HCT116 (cell line): ENCODE results near the gene MTA1. TPM values are rescaled to one million over a fixed set of nuclear protein-coding genes. Genes with fewer than 3 reads are reported as not detected.

Source experiments
- ATAC-seq: fragments of 200-7000 bp; cut with Tn5 transposase; 2 replicates; pipeline ENCODE4 v1.9.1; 2020; ENCODE audit warnings: mild to moderate bottlenecking, moderate library complexity
- BruUV-seq: library from RNA; stranded (reverse); fragments of 400-500 nt; replicated peaks from 2 replicates; lab custom pipeline; 2021; lab: Mats Ljungman, UMichigan
- CTCF ChIA-PET: fragments of 300-600 bp; sonication (Branson Sonifier 250); formaldehyde crosslinking; loops from one replicate; lab custom pipeline; 2021; ENCODE audit warnings: antibody characterized with exemption; lab: Charles Lee
- POLR2A ChIA-PET: fragments of 300-600, 350-600 bp; sonication (Branson Sonifier 250); formaldehyde crosslinking; loops from one replicate; lab custom pipeline; 2021; ENCODE audit warnings: antibody characterized with exemption; lab: Charles Lee
- RAD21 ChIA-PET, 2 experiments: fragments of 300-600 bp; sonication (Branson Sonifier 250); formaldehyde crosslinking; loops; one replicate each; lab custom pipeline; 2023; ENCODE audit warnings: low total read pairs in 2 of 2; ENCODE audit not compliant: uncharacterized antibody in 2 of 2, unreplicated experiment in 2 of 2, low non-redundant PET in 1 of 2; lab: Charles Lee
- DNase-seq: peaks from one replicate; pipeline ENCODE4 v3.0.0-alpha.2; 2010; ENCODE audit warnings: low read depth, low spot score
- H2AFZ ChIP-seq: fragments of 200-600 bp; shearing (Covaris generic), sonication (generic); 2 replicates; pipeline ENCODE4 v1.6.1; 2017; ENCODE audit warnings: low read depth, mixed run types, mixed read lengths, antibody characterized with exemption, low read length; ENCODE audit not compliant: poor library complexity, severe bottlenecking
- H3K27ac ChIP-seq: 2 replicates; pipeline ENCODE4 v1.5.1; 2012; ENCODE audit warnings: low read depth, low read length
- H3K27me3 ChIP-seq: fragments of 200-600 bp; sonication (generic); 2 replicates; pipeline ENCODE4 v1.6.1; 2016; ENCODE audit warnings: mixed run types, low read length, mixed read lengths; ENCODE audit not compliant: insufficient read depth
- H3K36me3 ChIP-seq, 2 experiments: fragments of 200-500 bp in 1 of 2; fragments of 200-600 bp in 1 of 2; sonication (Bioruptor generic) in 1 of 2; sonication (generic) in 1 of 2; 2 replicates each; pipeline versions ENCODE4 v1.5.1 to v1.6.1; 2014 to 2016; ENCODE audit warnings: low read length in 2 of 2, inconsistent platforms in 1 of 2, mixed read lengths in 1 of 2, mixed run types in 1 of 2; ENCODE audit not compliant: insufficient read depth in 2 of 2, control insufficient read depth in 1 of 2
- H3K4me1 ChIP-seq, 2 experiments: fragments of 200-600 bp in 1 of 2; sonication (generic) in 1 of 2; 2 replicates each; pipeline versions ENCODE4 v1.5.1 to v1.6.1; 2012 to 2017; ENCODE audit warnings: low read length in 2 of 2, inconsistent platforms in 1 of 2, mild to moderate bottlenecking in 1 of 2, mixed read lengths in 1 of 2, mixed run types in 1 of 2, moderate library complexity in 1 of 2; ENCODE audit not compliant: insufficient read depth in 2 of 2, control insufficient read depth in 1 of 2
- H3K4me2 ChIP-seq: fragments of 200-600 bp; sonication (generic); 2 replicates; pipeline ENCODE4 v1.6.1; 2017; ENCODE audit warnings: mixed run types, low read length, mixed read lengths
- H3K4me3 ChIP-seq, 2 experiments: fragments of 200-600 bp in 1 of 2; sonication (generic) in 1 of 2; replicated peaks in 1 of 2; 2 replicates each; pipeline ENCODE4 v1.5.1; 2011 to 2016; ENCODE audit warnings: low read length in 2 of 2, control low read depth in 1 of 2, low read depth in 1 of 2, mild to moderate bottlenecking in 1 of 2, mixed read lengths in 1 of 2, mixed run types in 1 of 2
- H3K79me2 ChIP-seq: fragments of 200-600 bp; sonication (generic); 2 replicates; pipeline ENCODE4 v1.6.1; 2017; ENCODE audit warnings: mild to moderate bottlenecking, mixed run types, low read length, moderate library complexity, mixed read lengths; ENCODE audit not compliant: insufficient read depth
- H3K9ac ChIP-seq: fragments of 200-600 bp; sonication (generic); 2 replicates; pipeline ENCODE4 v1.6.1; 2016; ENCODE audit warnings: low read length, mixed read lengths
- H3K9me2 ChIP-seq: fragments of 200-600 bp; sonication (generic), shearing (Covaris generic); 2 replicates; pipeline ENCODE4 v1.6.1; 2017; ENCODE audit warnings: mixed run types, mild to moderate bottlenecking, moderate library complexity; ENCODE audit not compliant: insufficient read depth
- H3K9me3 ChIP-seq, 2 experiments: fragments of 200-500 bp in 1 of 2; fragments of 200-600 bp in 1 of 2; sonication (Bioruptor generic) in 1 of 2; sonication (generic) in 1 of 2; 2 replicates each; pipeline ENCODE4 v1.6.1; 2014 to 2017; ENCODE audit warnings: low read length in 2 of 2, mixed read lengths in 2 of 2, inconsistent platforms in 1 of 2, low read depth in 1 of 2, mild to moderate bottlenecking in 1 of 2, mixed run types in 1 of 2, moderate library complexity in 1 of 2; ENCODE audit not compliant: control insufficient read depth in 1 of 2, insufficient read depth in 1 of 2
- H4K20me1 ChIP-seq: fragments of 200-600 bp; sonication (generic), shearing (Covaris generic); 2 replicates; pipeline ENCODE4 v1.6.1; 2017; ENCODE audit warnings: mixed run types, mild to moderate bottlenecking, moderate library complexity; ENCODE audit not compliant: insufficient read depth
- CBX3 ChIP-seq: IDR thresholded peaks from 2 replicates; pipeline ENCODE4 v1.6.1; 2012; ENCODE audit warnings: low read depth
- CEBPB ChIP-seq: IDR thresholded peaks from 2 replicates; pipeline ENCODE4 v1.6.1; 2012; ENCODE audit warnings: low read depth
- ELF1 ChIP-seq: IDR thresholded peaks from 2 replicates; pipeline ENCODE4 v1.6.1; 2012; ENCODE audit warnings: low read depth, borderline replicate concordance
- EZH2 ChIP-seq: fragments of 200-600 bp; sonication (generic); IDR thresholded peaks from 2 replicates; pipeline ENCODE4 v1.6.1; 2017; ENCODE audit warnings: antibody characterized with exemption, mixed run types
- FOSL1 ChIP-seq: IDR thresholded peaks from 2 replicates; pipeline ENCODE4 v1.6.1; 2012; ENCODE audit warnings: low read depth
- JUND ChIP-seq: IDR thresholded peaks from 2 replicates; pipeline ENCODE4 v1.6.1; 2012
- POLR2A ChIP-seq: IDR thresholded peaks from 2 replicates; pipeline ENCODE4 v1.7.0; 2011; ENCODE audit warnings: borderline replicate concordance; ENCODE audit not compliant: insufficient read depth, insufficient read length; ENCODE audit errors: extremely low read depth
- POLR2AphosphoS5 ChIP-seq: IDR thresholded peaks from 2 replicates; pipeline ENCODE4 v1.6.1; 2011; ENCODE audit warnings: mild to moderate bottlenecking, low read depth, low read length, moderate library complexity
- RAD21 ChIP-seq: IDR thresholded peaks from 2 replicates; pipeline ENCODE4 v1.6.1; 2012; ENCODE audit warnings: low read depth, mild to moderate bottlenecking
- SIN3A ChIP-seq: IDR thresholded peaks from 2 replicates; pipeline ENCODE4 v1.6.1; 2012; ENCODE audit warnings: low read depth
- YY1 ChIP-seq: IDR thresholded peaks from 2 replicates; pipeline ENCODE4 v1.6.1; 2011; ENCODE audit warnings: low read length, low read depth, moderate library complexity, mild to moderate bottlenecking; ENCODE audit not compliant: insufficient replicate concordance; ENCODE audit errors: extremely low read depth
- ZNF274 ChIP-seq: fragments of 200-500 bp; sonication (Bioruptor generic); IDR thresholded peaks from 2 replicates; pipeline ENCODE4 v1.6.1; 2014; ENCODE audit warnings: mild to moderate bottlenecking, low read depth, low read length, inconsistent platforms
- intact Hi-C: fragments of 100-400 bp; cut with micrococcal nuclease; formaldehyde crosslinking; loops from 2 replicates; pipeline ENCODE4 v1.10.0; 2022
- total RNA-seq: library from RNA; stranded (reverse); gene quantifications from one replicate; pipeline ENCODE4 v1.2.1, GENCODE V29; 2021; ENCODE audit not compliant: unreplicated experiment
- TF ChIP-seq, protein P1 (sequence below): IDR thresholded peaks from 2 replicates; pipeline ENCODE4 v1.6.1; 2012
- TF ChIP-seq, protein P2 (sequence below), 3 experiments: fragments of 200-600 bp in 1 of 3; sonication (generic) in 1 of 3; IDR thresholded peaks in 2 of 3; conservative IDR thresholded peaks in 1 of 3; 2 replicates each; pipeline ENCODE4 v1.5.1; 2012 to 2017; ENCODE audit warnings: low read depth in 2 of 3, low read length in 2 of 3, antibody characterized with exemption in 1 of 3, borderline replicate concordance in 1 of 3, control low read depth in 1 of 3, mild to moderate bottlenecking in 1 of 3, mixed read lengths in 1 of 3, mixed run types in 1 of 3, moderate library complexity in 1 of 3; ENCODE audit not compliant: insufficient read depth in 1 of 3
- TF ChIP-seq, protein P3 (sequence below): IDR thresholded peaks from 2 replicates; pipeline ENCODE4 v1.6.1; 2012

Gene MTA1
- total RNA-seq, 1 experiment from 2014 or later, result 229 TPM

DNA sequence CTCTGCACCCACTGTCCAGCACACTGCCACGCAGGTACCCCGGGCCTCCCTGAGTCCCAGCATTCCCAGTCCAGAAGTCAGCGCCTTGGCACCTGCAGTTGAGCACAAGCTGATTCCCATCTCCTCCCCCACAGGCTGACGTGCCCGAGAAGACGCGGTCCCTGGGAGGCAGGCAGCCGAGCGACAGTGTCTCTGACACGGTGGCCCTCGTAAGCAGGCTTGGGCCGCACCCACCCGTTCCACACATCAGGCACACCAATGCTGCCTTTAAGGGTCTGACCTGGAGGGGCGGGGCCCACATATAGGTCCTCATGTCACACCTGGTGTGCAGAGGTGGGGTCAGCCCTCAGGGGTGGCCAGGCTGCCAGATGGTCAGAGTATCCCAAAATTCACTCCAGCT lies 39.7 kb upstream of the MTA1 start:
- Histone ChIP-seq H3K9ac (no peak overlapping the region), H3K4me2 (no peak overlapping the region), H3K27me3 (no peaks in the 10 kb centered on the region), H3K4me1 (no peaks in the 10 kb centered on the region), H4K20me1 (no peaks in the 10 kb centered on the region)
- ChIA-PET RAD21 (no interaction called here), CTCF (no interaction called here)
- BruUV-seq, result no TSS peak
- intact Hi-C loops, result no loop called here
- TF ChIP-seq YY1 (no peak), ELF1 (no peak), RAD21 (no peak), ZNF274 (no peak), FOSL1 (no peak), SIN3A (no peak), CBX3 (no peak), POLR2A (no peak), CEBPB (no peak), JUND (no peak), POLR2AphosphoS5 (no peak), EZH2 (no peak)
- TF ChIP-seq, protein P1, sequence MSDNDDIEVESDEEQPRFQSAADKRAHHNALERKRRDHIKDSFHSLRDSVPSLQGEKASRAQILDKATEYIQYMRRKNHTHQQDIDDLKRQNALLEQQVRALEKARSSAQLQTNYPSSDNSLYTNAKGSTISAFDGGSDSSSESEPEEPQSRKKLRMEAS, result no peak
- TF ChIP-seq, protein P2, sequence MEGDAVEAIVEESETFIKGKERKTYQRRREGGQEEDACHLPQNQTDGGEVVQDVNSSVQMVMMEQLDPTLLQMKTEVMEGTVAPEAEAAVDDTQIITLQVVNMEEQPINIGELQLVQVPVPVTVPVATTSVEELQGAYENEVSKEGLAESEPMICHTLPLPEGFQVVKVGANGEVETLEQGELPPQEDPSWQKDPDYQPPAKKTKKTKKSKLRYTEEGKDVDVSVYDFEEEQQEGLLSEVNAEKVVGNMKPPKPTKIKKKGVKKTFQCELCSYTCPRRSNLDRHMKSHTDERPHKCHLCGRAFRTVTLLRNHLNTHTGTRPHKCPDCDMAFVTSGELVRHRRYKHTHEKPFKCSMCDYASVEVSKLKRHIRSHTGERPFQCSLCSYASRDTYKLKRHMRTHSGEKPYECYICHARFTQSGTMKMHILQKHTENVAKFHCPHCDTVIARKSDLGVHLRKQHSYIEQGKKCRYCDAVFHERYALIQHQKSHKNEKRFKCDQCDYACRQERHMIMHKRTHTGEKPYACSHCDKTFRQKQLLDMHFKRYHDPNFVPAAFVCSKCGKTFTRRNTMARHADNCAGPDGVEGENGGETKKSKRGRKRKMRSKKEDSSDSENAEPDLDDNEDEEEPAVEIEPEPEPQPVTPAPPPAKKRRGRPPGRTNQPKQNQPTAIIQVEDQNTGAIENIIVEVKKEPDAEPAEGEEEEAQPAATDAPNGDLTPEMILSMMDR (IDR thresholded peaks at IDR 0.05 in 2 of 3, conservative IDR thresholded peaks at IDR 0.05 in 1 of 3; ENCODE audit: borderline replicate concordance in 1 of 3, insufficient read depth in 1 of 3, low read depth in 2 of 3, low read length in 2 of 3), result no peak
- TF ChIP-seq, protein P3, sequence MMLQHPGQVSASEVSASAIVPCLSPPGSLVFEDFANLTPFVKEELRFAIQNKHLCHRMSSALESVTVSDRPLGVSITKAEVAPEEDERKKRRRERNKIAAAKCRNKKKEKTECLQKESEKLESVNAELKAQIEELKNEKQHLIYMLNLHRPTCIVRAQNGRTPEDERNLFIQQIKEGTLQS, result no peak
- TF ChIP-seq, all 23 proteins: peak for 0
- H3K27ac ChIP-seq, result no peak overlapping the region
- ATAC-seq, result no peak
- no peak overlapping the region for H2AFZ ChIP-seq
- H3K79me2 ChIP-seq, result no peaks in the 10 kb centered on the region
- H3K36me3 ChIP-seq, result no peaks in the 10 kb centered on the region
- H3K9me3 ChIP-seq, result no peaks in the 10 kb centered on the region
- no peaks in the 10 kb centered on the region for H3K9me2 ChIP-seq
- POLR2A ChIA-PET, result no interaction called here
- H3K4me3 ChIP-seq, result no peak overlapping the region
- no peak for DNase-seq
